ENCODE measurements around the gene LCLAT1. TPM values are rescaled to one million over a fixed set of nuclear protein-coding genes. Genes with fewer than 3 reads are reported as not detected.
"Not testable (repeated sequence)": the region's sequence is repeated elsewhere in the genome, so short reads cannot be mapped to it uniquely, and the experiment has no call there.

LCLAT1 gene
- total RNA-seq, 1 donor from 2014 or later: 13.0 TPM

DNA sequence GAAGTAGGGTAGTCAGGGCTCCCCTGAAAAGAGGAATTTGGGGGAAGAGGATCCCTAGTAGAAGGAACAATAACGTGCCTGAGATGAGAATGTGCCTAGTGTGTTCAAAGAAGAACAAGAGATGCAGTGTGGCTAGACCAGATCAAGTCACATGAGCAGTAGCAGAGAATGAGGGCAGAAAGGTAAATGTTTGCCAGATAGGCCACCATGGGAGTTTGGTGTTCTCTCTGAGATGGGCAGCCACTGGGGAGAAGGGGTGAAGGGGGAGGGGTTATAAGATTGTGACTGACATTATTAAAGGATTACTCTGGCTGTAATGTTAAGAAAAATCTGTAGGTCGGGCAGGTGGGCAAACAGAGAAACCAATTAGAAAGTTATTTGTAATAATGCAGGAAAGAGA is 166.0 kb downstream of the LCLAT1 start:
- peaks cover 7% of the 10 kb centered on the region for H3K4me1 ChIP-seq
- no peaks in the 10 kb centered on the region for H3K27me3 ChIP-seq (ENCODE audit: low read depth)
- no peaks in the 10 kb centered on the region for H3K36me3 ChIP-seq
- H3K27ac ChIP-seq: no peak overlapping the region
- DNase-seq: no peak
- intact Hi-C loops (cut with DNase I): no loop called here
- ATAC-seq: no peak
- H3K4me3 ChIP-seq: no peak overlapping the region
- no peaks in the 10 kb centered on the region for H3K9me3 ChIP-seq
- TF ChIP-seq, protein P1, sequence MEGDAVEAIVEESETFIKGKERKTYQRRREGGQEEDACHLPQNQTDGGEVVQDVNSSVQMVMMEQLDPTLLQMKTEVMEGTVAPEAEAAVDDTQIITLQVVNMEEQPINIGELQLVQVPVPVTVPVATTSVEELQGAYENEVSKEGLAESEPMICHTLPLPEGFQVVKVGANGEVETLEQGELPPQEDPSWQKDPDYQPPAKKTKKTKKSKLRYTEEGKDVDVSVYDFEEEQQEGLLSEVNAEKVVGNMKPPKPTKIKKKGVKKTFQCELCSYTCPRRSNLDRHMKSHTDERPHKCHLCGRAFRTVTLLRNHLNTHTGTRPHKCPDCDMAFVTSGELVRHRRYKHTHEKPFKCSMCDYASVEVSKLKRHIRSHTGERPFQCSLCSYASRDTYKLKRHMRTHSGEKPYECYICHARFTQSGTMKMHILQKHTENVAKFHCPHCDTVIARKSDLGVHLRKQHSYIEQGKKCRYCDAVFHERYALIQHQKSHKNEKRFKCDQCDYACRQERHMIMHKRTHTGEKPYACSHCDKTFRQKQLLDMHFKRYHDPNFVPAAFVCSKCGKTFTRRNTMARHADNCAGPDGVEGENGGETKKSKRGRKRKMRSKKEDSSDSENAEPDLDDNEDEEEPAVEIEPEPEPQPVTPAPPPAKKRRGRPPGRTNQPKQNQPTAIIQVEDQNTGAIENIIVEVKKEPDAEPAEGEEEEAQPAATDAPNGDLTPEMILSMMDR (IDR thresholded peaks at IDR 0.05): no peak

DNA sequence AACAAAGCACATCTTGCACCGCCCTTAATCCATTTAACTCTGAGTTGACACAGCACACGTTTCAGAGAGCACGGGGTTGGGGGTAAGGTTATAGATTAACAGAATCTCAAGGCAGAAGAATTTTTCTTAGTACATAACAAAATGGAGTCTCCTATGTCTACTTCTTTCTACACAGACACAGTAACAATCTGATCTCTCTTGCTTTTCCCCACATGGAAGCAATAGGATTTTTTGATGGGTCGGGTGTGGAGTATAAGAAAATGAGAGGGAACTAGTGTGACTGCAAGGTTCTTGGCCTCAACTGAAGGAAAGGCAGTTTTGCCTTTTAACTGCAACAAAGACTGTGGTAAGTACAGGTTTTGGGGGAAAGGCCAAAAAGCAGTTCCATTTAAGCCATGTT is 167.2 kb downstream of the LCLAT1 start:
- not testable (repeated sequence) for H3K27me3 ChIP-seq (ENCODE audit: low read depth)

DNA sequence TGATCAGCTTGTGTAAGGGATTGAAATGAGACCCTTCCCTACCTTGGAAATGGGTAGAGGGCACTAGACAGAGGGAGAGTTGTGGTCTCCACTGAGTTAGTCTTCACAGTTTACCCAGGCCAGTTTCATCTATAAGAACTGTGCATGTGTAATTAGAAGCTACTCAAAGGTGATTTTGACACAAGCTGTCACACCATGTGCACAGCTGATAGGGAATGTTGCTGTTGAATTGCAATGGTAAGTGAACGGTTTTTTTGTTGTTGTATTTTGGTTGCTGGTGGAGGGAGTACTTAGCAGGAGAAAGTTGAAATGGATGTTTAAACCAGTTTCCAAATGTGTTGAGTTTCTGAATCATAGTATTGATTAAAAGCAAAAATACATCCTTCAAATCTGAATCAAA is 168.9 kb downstream of the LCLAT1 start:
- no peak overlapping the region for H3K27ac ChIP-seq
- DNase-seq (no peak), ATAC-seq (no peak)
- no peak overlapping the region for H3K4me3 ChIP-seq
- H3K4me1 ChIP-seq: peaks cover 7% of the 10 kb centered on the region
- TF ChIP-seq, protein P1 (IDR thresholded peaks at IDR 0.05): no peak
- H3K9me3 ChIP-seq: no peaks in the 10 kb centered on the region
- intact Hi-C loops (cut with DNase I): no loop called here
- no peaks in the 10 kb centered on the region for H3K36me3 ChIP-seq
- no peaks in the 10 kb centered on the region for H3K27me3 ChIP-seq (ENCODE audit: low read depth)

More for the DNA sequence above, 167.2 kb downstream of the LCLAT1 start:
- H3K4me1 ChIP-seq; H3K27ac ChIP-seq; H3K9me3 ChIP-seq; intact Hi-C loops (cut with DNase I); ATAC-seq; H3K36me3 ChIP-seq; H3K4me3 ChIP-seq; DNase-seq: not testable (repeated sequence)

DNA sequence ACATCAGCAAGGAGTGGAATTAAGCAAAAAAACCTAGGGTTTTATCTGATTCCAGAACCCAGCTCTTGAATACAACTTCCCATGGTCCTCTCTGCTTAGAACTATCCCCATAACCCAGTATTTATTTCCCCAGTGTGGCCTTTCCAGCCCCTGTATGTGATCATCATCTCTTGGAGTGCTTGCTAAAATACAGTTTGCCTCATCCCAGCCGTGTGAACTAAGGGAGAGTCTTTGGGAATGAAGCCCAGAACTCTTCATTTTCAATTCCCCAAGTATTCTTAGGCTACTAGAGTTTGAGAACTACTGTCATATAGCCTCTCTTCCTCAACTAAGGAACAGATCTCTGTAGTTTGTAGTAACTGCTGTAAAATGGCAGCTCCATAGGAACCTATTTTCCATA is 173.1 kb downstream of the LCLAT1 start:
- intact Hi-C loops (cut with DNase I): no loop called here
- no peak overlapping the region for H3K4me3 ChIP-seq
- DNase-seq: no peak
- H3K27ac ChIP-seq: no peak overlapping the region
- H3K36me3 ChIP-seq: no peaks in the 10 kb centered on the region
- TF ChIP-seq, protein P1 (IDR thresholded peaks at IDR 0.05): no peak
- no peak for ATAC-seq
- H3K4me1 ChIP-seq: no peaks in the 10 kb centered on the region
- H3K27me3 ChIP-seq (ENCODE audit: low read depth): no peaks in the 10 kb centered on the region
- H3K9me3 ChIP-seq: no peaks in the 10 kb centered on the region

DNA sequence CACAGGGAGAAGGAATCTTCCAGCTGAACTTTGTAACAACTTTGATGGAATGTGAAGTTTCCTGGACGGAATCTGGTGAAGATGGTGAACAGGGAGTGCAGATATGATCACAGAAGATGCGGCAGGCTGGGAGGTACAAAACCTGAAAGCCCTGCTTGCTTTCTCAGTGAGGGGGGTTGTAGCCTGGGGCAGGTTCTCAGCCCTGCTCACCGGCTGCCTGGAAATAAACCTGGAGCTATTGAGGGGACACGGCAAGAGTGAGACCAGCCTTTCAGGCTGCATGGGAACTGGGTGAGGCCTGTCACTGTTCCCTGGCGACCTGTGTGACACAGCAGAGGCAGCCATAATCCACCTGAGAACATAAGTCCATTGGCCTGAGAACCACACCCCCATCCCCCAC is 174.8 kb downstream of the LCLAT1 start:
- no peak for DNase-seq
- TF ChIP-seq, protein P1 (IDR thresholded peaks at IDR 0.05): no peak
- intact Hi-C loops (cut with DNase I): no loop called here
- Histone ChIP-seq H3K4me3 (no peak overlapping the region), H3K27me3 (ENCODE audit: low read depth) (no peaks in the 10 kb centered on the region), H3K9me3 (no peaks in the 10 kb centered on the region), H3K4me1 (no peaks in the 10 kb centered on the region), H3K27ac (no peak overlapping the region), H3K36me3 (no peaks in the 10 kb centered on the region)
- no peak for ATAC-seq

DNA sequence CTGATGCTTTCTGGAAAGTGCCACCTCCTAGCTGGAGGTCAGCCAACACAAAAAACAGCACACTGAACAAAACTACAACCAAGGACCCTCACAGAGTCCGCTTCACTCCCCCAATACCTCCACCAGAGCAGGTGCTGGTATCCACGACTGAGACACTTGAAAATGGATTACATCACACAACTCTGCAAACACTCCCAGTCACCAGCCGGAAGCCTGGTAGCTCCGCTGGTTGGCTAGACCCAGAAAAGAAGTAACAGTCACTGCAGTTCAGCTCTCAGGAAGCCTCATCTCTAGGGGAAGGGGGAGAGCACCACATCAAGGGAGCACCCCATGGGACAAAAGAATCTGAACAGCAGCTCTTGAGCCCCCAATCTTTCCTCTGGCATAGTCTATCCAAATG is 175.4 kb downstream of the LCLAT1 start:
- Histone ChIP-seq H3K9me3 (no peaks in the 10 kb centered on the region), H3K27ac (no peak overlapping the region), H3K4me1 (no peaks in the 10 kb centered on the region), H3K36me3 (no peaks in the 10 kb centered on the region), H3K4me3 (no peak overlapping the region), H3K27me3 (ENCODE audit: low read depth) (no peaks in the 10 kb centered on the region)
- peak; percentile 80 to 90 for ATAC-seq
- TF ChIP-seq, protein P1 (IDR thresholded peaks at IDR 0.05): no peak
- DNase-seq: no peak
- intact Hi-C loops (cut with DNase I): no loop called here
